Smooth muscle cell (in vitro differentiated cells): Measurements from ENCODE around the gene DPF1. TPM values are rescaled to one million over a fixed set of nuclear protein-coding genes. Genes with fewer than 3 reads are reported as not detected.

Experiments used
- DNase-seq: peaks from one replicate; lab custom pipeline; 2025; ENCODE audit not compliant: unreplicated experiment; lab: John Stamatoyannopoulos, UW
- H2AFZ ChIP-seq: fragments of 200-600 bp; sonication (generic); 2 replicates; pipeline ENCODE4 v1.6.0; 2016; ENCODE audit warnings: antibody characterized with exemption, low read depth, mild to moderate bottlenecking
- H3F3A ChIP-seq: fragments of 200-600 bp; sonication (generic); 2 replicates; pipeline ENCODE4 v1.6.0; 2017; ENCODE audit warnings: antibody characterized with exemption, low read depth
- H3K27ac ChIP-seq: fragments of 200-600 bp; sonication (generic); 2 replicates; pipeline ENCODE4 v1.5.1; 2016; ENCODE audit warnings: low read depth, mild to moderate bottlenecking
- H3K27me3 ChIP-seq: fragments of 200-600 bp; sonication (generic); 2 replicates; pipeline ENCODE4 v1.6.1; 2016; ENCODE audit warnings: low read depth, mild to moderate bottlenecking
- H3K36me3 ChIP-seq: fragments of 200-600 bp; sonication (generic); 2 replicates; pipeline ENCODE4 v1.5.1; 2016; ENCODE audit warnings: low read depth
- H3K4me1 ChIP-seq: fragments of 200-600 bp; sonication (generic); 2 replicates; pipeline ENCODE4 v1.5.1; 2016; ENCODE audit warnings: low read depth
- H3K4me2 ChIP-seq: fragments of 200-600 bp; sonication (generic); 2 replicates; pipeline ENCODE4 v1.6.0; 2016; ENCODE audit warnings: mild to moderate bottlenecking
- H3K4me3 ChIP-seq: fragments of 200-600 bp; sonication (generic); 2 replicates; pipeline ENCODE4 v1.5.1; 2016; ENCODE audit warnings: mild to moderate bottlenecking
- H3K79me2 ChIP-seq: fragments of 200-600 bp; sonication (generic); 2 replicates; pipeline ENCODE4 v1.6.0; 2016; ENCODE audit warnings: low read depth, mild to moderate bottlenecking
- H3K9ac ChIP-seq: fragments of 200-600 bp; sonication (generic); 2 replicates; pipeline ENCODE4 v1.6.0; 2016; ENCODE audit warnings: low read depth
- H3K9me3 ChIP-seq: fragments of 200-600 bp; sonication (generic); replicated peaks from 2 replicates; pipeline ENCODE4 v1.5.1; 2016; ENCODE audit warnings: low read depth
- H4K20me1 ChIP-seq: fragments of 200-600 bp; sonication (generic); 2 replicates; pipeline ENCODE4 v1.6.0; 2016; ENCODE audit warnings: low read depth
- WGBS: methylation state at CpG from one replicate; pipeline ENCODE4 v1.1.7; 2016; ENCODE audit warnings: low lambda C conversion rate; 5-methylcytosine and 5-hydroxymethylcytosine counted together
- polyA plus RNA-seq: library from polyadenylated mRNA; unstranded; fragments of >200 nt; fragmentation: Nextera tagmentation; extraction: Ambion mirVana; gene quantifications from 2 replicates; pipeline ENCODE4 v1.2.1, GENCODE V29; 2016
- total RNA-seq: library from RNA; depleted of rRNA; stranded (reverse); fragments of >200 nt; gene quantifications from 2 replicates; pipeline ENCODE4 v1.2.3, GENCODE V29; 2014
- TF ChIP-seq, protein P1 (sequence below): fragments of 200-600 bp; sonication (generic); IDR thresholded peaks from 2 replicates; pipeline ENCODE4 v1.5.1; 2017; ENCODE audit warnings: borderline replicate concordance, mild to moderate bottlenecking, antibody characterized with exemption; ENCODE audit not compliant: insufficient read depth, poor library complexity, severe bottlenecking

The DPF1 gene
- total and polyA plus RNA-seq, 2 experiments from 2014 or later, result 0.27 to 2.4 TPM

DNA sequence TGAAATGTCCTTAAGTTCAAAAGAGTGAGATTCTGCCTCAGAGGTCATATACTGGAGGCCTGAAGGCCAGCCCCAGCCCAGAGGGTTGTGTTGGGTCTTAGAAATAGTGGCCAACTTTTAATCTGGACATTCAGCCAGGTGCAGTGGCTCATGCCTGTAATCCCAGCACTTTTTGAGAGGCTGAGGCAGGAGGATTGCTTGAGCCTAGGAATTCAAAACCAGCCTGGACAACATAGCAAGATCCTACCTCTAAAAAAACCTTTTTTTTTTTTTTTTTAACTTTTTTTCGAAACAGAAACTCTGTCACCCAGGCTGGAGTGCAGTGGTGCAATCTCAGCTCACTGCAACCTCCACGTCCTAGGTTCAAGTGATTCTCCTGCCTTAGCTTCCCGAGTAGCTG is 15.5 kb downstream of the DPF1 start:
- Histone ChIP-seq H3K4me3 (no peak overlapping the region), H3K9ac (no peak overlapping the region), H3K4me2 (no peak overlapping the region), H2AFZ (no peak overlapping the region), H3K36me3 (no peaks in the 10 kb centered on the region), H3K9me3 (no peaks in the 10 kb centered on the region), H3K27ac (no peak overlapping the region), H3K27me3 (peaks cover 33% of the 10 kb centered on the region), H4K20me1 (no peaks in the 10 kb centered on the region), H3F3A (no peaks in the 10 kb centered on the region), H3K79me2 (no peaks in the 10 kb centered on the region), H3K4me1 (peaks cover 29% of the 10 kb centered on the region)
- no peak for DNase-seq
- 100% methylated on average over 3 of the region's 3 CpGs for WGBS
- TF ChIP-seq, protein P1, sequence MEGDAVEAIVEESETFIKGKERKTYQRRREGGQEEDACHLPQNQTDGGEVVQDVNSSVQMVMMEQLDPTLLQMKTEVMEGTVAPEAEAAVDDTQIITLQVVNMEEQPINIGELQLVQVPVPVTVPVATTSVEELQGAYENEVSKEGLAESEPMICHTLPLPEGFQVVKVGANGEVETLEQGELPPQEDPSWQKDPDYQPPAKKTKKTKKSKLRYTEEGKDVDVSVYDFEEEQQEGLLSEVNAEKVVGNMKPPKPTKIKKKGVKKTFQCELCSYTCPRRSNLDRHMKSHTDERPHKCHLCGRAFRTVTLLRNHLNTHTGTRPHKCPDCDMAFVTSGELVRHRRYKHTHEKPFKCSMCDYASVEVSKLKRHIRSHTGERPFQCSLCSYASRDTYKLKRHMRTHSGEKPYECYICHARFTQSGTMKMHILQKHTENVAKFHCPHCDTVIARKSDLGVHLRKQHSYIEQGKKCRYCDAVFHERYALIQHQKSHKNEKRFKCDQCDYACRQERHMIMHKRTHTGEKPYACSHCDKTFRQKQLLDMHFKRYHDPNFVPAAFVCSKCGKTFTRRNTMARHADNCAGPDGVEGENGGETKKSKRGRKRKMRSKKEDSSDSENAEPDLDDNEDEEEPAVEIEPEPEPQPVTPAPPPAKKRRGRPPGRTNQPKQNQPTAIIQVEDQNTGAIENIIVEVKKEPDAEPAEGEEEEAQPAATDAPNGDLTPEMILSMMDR, result no peak

DNA sequence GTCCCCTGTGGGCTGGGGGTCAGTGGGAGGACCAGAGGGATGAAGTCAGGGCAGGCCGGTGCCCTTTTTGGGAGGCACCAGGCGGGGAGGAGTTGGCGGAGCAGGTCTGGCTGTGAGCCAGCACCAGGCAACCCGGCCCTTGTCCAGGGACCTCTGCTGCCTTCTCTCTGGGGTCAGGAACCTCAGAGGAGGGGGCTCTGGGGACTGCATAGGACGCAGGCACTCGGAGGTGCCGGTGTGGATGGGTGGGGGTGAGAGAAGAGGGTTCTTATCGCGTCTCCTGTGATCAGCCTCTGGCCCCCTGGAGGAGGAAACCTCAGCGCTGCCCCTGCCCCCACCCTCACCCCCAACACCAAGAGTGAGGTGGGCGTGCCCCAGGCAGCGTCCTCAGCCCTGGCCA is 16.5 kb downstream of the DPF1 start:
- H3K4me3 ChIP-seq, result no peak overlapping the region
- no peak overlapping the region for H3K27ac ChIP-seq
- no peaks in the 10 kb centered on the region for H3K79me2 ChIP-seq
- no peaks in the 10 kb centered on the region for H3K36me3 ChIP-seq
- no peak overlapping the region for H3K4me2 ChIP-seq
- TF ChIP-seq, protein P1, result no peak
- no peak overlapping the region for H3K9ac ChIP-seq
- H3F3A ChIP-seq, result no peaks in the 10 kb centered on the region
- H4K20me1 ChIP-seq, result no peaks in the 10 kb centered on the region
- H3K27me3 ChIP-seq, result peaks cover 33% of the 10 kb centered on the region
- no peak for DNase-seq
- H3K9me3 ChIP-seq, result no peaks in the 10 kb centered on the region
- H3K4me1 ChIP-seq, result peaks cover 29% of the 10 kb centered on the region
- WGBS, result 68% methylated on average over 8 of the region's 12 CpGs
- no peak overlapping the region for H2AFZ ChIP-seq

DNA sequence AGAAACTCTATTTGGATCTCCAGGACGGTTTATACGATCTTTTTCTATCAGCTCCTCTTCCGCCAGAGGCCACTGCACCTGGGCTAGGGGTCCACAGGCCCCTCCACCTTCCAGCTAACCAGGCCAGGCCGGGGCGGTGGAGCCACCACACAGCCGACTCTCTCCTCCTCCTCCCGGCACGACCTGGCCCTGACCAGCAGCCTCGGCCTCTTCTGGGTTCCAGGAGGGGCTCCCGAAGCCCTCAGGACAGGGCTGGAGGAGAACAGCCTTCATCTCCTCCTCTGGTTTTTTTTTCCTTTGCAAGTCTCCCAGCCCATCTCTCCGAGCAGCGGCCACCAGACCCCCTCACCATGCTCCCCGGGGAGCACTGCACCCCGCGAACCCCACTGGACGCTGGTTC is 17.1 kb downstream of the DPF1 start:
- Histone ChIP-seq H4K20me1 (no peaks in the 10 kb centered on the region), H3K4me1 (peaks cover 28% of the 10 kb centered on the region), H3K27me3 (peaks cover 33% of the 10 kb centered on the region), H3K27ac (no peak overlapping the region), H3K4me3 (no peak overlapping the region), H3K4me2 (no peak overlapping the region), H3K79me2 (no peaks in the 10 kb centered on the region), H3K9ac (no peak overlapping the region), H3F3A (no peaks in the 10 kb centered on the region), H3K36me3 (no peaks in the 10 kb centered on the region), H2AFZ (no peak overlapping the region), H3K9me3 (no peaks in the 10 kb centered on the region)
- WGBS, result 95% methylated on average over 16 of the region's 16 CpGs
- TF ChIP-seq, protein P1, result no peak
- DNase-seq, result no peak

DNA sequence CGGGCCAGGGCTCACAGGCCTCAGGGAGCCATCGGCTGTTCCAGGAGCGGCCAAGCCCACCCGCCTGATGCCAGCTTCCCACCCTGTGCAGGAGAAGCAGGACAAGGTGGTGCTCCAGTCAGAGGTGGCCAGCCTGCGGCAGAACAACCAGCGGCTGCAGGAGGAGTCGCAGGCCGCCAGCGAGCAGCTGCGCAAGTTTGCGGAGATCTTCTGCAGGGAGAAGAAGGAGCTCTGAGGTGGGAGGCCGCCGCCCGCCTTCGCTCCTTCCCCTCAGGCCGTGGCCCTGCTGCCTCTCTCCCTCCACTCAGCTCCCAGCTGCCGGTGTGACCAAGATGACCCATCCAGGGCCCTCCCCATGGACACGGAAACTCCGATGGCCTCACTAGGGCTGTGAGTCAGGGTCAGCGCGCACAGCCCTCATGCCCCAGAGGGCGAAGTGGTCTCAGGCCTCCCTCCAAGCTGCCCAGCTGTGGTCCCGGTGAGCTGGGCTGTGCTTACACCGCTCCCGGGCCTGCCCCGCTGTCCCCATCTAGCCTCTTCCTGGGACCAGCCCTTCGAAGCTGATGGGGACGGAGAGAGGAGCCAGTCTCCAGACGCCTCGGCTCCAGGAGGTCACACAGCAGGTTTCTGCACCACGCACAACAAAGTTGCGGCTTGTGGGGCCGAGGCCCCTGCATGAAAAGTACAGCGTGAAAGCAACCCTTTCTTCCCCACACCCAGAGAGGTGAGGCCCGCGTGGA is 17.8 kb downstream of the DPF1 start:
- H4K20me1 ChIP-seq, result no peaks in the 10 kb centered on the region
- no peaks in the 10 kb centered on the region for H3K9me3 ChIP-seq
- H2AFZ ChIP-seq, result no peak overlapping the region
- TF ChIP-seq, protein P1, result no peak
- DNase-seq, result no peak
- H3K27ac ChIP-seq, result no peak overlapping the region
- no peaks in the 10 kb centered on the region for H3F3A ChIP-seq
- H3K9ac ChIP-seq, result no peak overlapping the region
- 89% methylated on average over 34 of the region's 36 CpGs for WGBS
- H3K4me3 ChIP-seq, result no peak overlapping the region
- H3K36me3 ChIP-seq, result no peaks in the 10 kb centered on the region
- no peak overlapping the region for H3K4me2 ChIP-seq
- no peaks in the 10 kb centered on the region for H3K79me2 ChIP-seq
- peaks cover 20% of the 10 kb centered on the region for H3K4me1 ChIP-seq
- peaks cover 27% of the 10 kb centered on the region for H3K27me3 ChIP-seq
